ENCODE results near the gene SCIN.
"Not testable (repeated sequence)": the region's sequence is repeated elsewhere in the genome, so short reads cannot be mapped to it uniquely, and the experiment has no call there.

Gene SCIN

DNA sequence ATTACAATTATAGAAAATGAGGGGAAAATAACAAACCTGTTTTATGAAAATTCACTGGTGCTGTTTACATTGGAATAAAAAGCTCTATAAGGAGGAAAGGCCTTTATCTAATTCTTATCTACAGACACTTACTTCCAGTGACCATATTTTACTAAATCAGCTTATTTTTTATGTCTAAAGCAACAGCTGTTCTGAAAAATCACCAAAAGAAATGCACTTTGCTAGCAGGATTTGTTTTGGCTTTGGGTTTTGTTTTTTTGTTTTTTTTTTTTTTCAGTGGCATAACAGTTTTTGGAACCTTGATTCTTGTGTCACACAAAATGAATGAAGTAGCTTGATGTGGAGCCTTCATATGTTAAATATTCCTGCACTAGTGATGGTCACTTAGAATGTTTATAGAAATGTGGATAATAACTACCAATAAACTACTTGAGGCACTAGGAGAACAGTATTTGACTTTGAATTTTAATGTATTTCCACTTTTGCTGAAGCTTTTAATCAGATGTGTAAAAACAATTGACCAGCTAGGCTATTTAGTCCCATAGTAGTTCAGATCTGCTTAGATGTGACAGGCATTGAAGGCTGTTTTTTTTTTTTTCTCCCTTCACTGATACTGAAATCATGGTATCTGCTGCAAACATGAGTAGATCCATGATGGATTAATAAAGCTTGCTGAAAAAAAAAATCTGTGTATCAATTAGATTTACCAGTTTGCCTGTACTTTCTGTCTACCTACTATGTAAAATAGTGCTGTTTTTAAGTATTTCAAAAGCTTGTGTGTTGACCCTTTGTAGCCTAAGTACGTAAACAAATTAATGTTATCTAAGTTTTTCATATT is 119.7 kb downstream of the SCIN start:
- no peak for DNase-seq

DNA sequence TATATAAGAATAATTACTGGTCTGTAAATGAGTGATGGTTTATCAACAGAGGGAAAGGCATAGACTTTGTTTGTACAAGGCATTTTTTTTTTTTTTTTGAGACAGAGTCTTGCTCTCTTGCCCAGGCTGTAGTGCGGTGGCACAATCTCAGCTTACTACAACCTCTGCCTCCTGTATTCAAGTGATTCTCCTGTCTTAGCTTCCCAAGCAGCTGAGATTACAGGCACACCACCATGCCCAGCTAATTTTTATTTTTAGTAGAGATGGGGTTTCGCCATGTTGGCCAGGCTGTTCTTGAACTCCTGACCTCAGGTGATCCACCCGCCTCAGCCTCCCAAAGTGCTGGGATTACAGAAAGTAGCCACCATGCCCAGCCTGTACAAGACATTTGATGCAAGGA is 120.9 kb downstream of the SCIN start:
- DNase-seq, result not testable (repeated sequence)

DNA sequence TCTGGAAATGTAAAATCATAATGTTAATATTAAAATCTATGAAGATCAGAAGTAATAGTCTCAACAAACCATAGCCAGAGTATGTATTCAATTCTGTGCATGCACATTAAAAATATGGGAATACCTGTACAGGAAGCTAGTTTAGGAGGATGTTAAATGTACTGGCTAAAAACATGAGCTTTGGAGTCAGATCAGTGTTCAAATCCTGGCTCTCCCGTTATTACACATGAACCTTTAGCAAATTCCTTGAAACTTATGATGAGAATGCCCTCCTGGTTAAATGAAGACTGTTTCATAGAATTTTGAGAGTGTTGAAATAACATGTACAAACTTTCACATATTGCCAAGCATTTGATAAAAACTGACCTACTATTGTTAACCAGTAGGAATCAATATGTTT is 121.5 kb downstream of the SCIN start:
- no peak for DNase-seq

- no peak for DNase-seq
Measured at GRCh38 chr7:12692479-12693259, 122.1 kb downstream of the SCIN start.

- no peak for DNase-seq
Measured at GRCh38 chr7:12694817-12695216, 124.3 kb downstream of the SCIN start.

GRCh38 chr7:12695965-12696364 is 125.4 kb downstream of the SCIN start:
- DNase-seq, result no peak

DNA sequence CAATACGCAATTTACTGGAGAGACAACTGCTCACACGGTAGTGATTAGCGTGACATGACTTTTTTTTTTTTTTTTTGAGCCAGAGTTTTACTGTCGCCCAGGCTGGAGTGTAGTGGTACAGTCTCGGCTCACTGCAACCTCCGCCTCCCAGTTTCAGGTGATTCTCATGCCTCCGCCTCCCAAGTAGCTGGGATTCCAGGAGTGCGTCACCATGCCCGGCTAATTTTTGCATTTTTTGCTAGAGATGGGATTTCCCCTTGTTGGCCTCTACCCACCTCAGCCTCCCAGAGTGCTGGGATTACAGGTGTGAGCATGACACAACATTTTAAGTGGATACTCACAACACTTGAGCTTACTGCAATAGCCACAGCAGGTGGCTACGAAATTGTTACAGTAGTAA is 128.8 kb downstream of the SCIN start:
- DNase-seq, result no peak

DNA sequence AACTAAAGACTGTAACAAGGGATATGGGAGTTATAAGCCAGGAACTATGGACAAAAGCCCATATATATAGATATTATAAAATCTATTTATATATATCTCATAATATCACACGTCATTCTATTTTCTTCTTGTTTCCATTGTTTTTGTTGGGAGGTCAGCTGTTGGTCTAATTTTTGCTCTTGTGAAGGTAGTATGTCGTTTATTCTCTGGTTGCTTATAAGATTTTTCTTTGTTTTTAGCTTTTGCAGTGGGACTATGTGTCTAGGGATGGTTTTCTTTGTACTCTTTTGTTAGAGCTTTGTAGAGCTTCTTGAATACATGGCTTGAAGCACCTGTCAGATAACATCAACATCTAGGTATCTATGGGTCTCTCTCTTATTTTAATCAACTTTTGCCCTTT is 130.9 kb downstream of the SCIN start:
- no peak for DNase-seq

DNA sequence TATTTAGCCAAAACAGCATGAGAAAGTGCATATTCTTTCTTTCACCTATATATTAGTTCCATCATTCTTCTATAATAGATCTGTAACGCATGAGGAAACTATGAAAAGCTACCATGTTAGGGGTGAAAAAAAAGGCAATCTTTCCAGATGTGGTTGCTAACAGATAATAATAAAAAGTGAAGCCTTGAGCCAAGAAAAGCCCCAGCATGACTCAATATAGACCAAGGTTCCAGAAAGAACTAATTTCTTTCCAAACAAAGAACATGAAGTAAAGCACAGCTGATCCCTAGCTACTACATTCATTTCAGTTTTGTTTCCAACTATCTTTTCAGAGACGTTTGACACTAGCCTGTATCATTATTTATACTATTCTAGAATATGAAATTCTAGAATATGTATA is 133.4 kb downstream of the SCIN start:
- DNase-seq, result no peak

GRCh38 chr7:12705878-12706277 is 135.4 kb downstream of the SCIN start:
- DNase-seq, result no peak

- DNase-seq, result no peak
Measured at GRCh38 chr7:12706900-12707536, 136.5 kb downstream of the SCIN start.

GRCh38 chr7:12708314-12708713 is 137.8 kb downstream of the SCIN start:
- DNase-seq, result no peak
